Body of pancreas (tissue), 4 donors: ENCODE measurements around the gene CCDC60.

Experiments used
- CTCF ChIP-seq, 7 experiments: fragments of 450-650 bp in 4 of 7; fragments of 200-600 bp in 3 of 7; sonication (generic) in 3 of 7; IDR thresholded peaks; one replicate each; pipeline ENCODE4 v1.5.1; 2016 to 2019; ENCODE audit warnings: antibody characterized with exemption in 7 of 7
- POLR2A ChIP-seq, 3 donors: fragments of 450-650 bp; IDR thresholded peaks; one replicate each; pipeline ENCODE4 v1.6.1; 2016; ENCODE audit warnings: antibody characterized with exemption in 3 of 3, mild to moderate bottlenecking in 2 of 3

- TF ChIP-seq CTCF (IDR thresholded peaks at IDR 0.05), result no peak
- TF ChIP-seq POLR2A (IDR thresholded peaks at IDR 0.05), result no peak
Observed at GRCh38 chr12:119312904-119313303, 21.6 kb upstream of the CCDC60 start.
